GM12878 (cell line): ENCODE results near the gene CIROP. TPM values are rescaled to one million over a fixed set of nuclear protein-coding genes. Genes with fewer than 3 reads are reported as not detected.

Experiments
- ATAC-seq: fragments of 200-7000 bp; cut with Tn5 transposase; 3 replicates; pipeline ENCODE4 v1.9.1; 2020; ENCODE audit warnings: mild to moderate bottlenecking, moderate library complexity
- BruUV-seq: library from RNA; stranded (reverse); fragments of 400-500 nt; replicated peaks from 2 replicates; lab custom pipeline; 2021; lab: Mats Ljungman, UMichigan
- CTCF ChIA-PET: fragments of 300-600 bp; sonication (Branson Sonifier 250); formaldehyde crosslinking; extraction: SDS; loops from one replicate; lab custom pipeline; 2021; ENCODE audit warnings: inconsistent platforms; lab: Yijun Ruan, JAX
- POLR2A ChIA-PET: fragments of 350-600 bp; formaldehyde crosslinking; extraction: SDS; loops from one replicate; lab custom pipeline; 2021; ENCODE audit warnings: inconsistent platforms; lab: Charles Lee
- RAD21 ChIA-PET: fragments of 300-600 bp; sonication (Branson Sonifier 250); formaldehyde crosslinking; loops from one replicate; lab custom pipeline; 2023; ENCODE audit warnings: antibody characterized with exemption; ENCODE audit not compliant: unreplicated experiment; lab: Charles Lee
- SMC1A ChIA-PET: fragments of 300-600 bp; sonication (Branson Sonifier 250); formaldehyde crosslinking; loops from one replicate; lab custom pipeline; 2023; ENCODE audit not compliant: unreplicated experiment, uncharacterized antibody; lab: Charles Lee
- DNase-seq: peaks from one replicate; pipeline ENCODE4 v3.0.0-alpha.2; 2011; ENCODE audit warnings: low read depth, low spot score
- FAIRE-seq: peaks from 3 replicates; lab custom pipeline; 2011; peaks lifted over from hg19 to GRCh38; lab: Jason Lieb, UNC
- H2AFZ ChIP-seq: 2 replicates; pipeline ENCODE4 v1.6.0; 2011; ENCODE audit warnings: low read depth, low read length, control low read depth; ENCODE audit not compliant: control insufficient read depth
- H3K27ac ChIP-seq: 2 replicates; pipeline ENCODE4 v1.5.1; 2011; ENCODE audit warnings: control low read depth; ENCODE audit not compliant: control insufficient read depth, insufficient read depth
- H3K27me3 ChIP-seq, 2 experiments: replicated peaks in 1 of 2; 2 replicates each; pipeline versions ENCODE4 v1.6.0 to v1.6.1; 2011; ENCODE audit warnings: low read length in 1 of 2; ENCODE audit not compliant: control insufficient read depth in 2 of 2, insufficient read depth in 2 of 2
- H3K36me3 ChIP-seq, 2 experiments: 2 replicates each; pipeline ENCODE4 v1.5.1; 2011; ENCODE audit warnings: low read length in 1 of 2; ENCODE audit not compliant: control insufficient read depth in 2 of 2, insufficient read depth in 2 of 2
- H3K4me1 ChIP-seq: 2 replicates; pipeline ENCODE4 v1.6.1; 2011; ENCODE audit warnings: mild to moderate bottlenecking, low read length, moderate library complexity, mixed read lengths; ENCODE audit not compliant: control insufficient read depth, insufficient read depth
- H3K4me2 ChIP-seq: 2 replicates; pipeline ENCODE4 v1.6.0; 2011; ENCODE audit warnings: control low read depth; ENCODE audit not compliant: control insufficient read depth, insufficient read depth
- H3K4me3 ChIP-seq: fragments of 200-600 bp; sonication (generic); 2 replicates; pipeline ENCODE4 v1.5.1; 2016
- H3K79me2 ChIP-seq: 2 replicates; pipeline ENCODE4 v1.6.0; 2011; ENCODE audit warnings: low read length; ENCODE audit not compliant: control insufficient read depth, insufficient read depth
- H3K9ac ChIP-seq: 2 replicates; pipeline ENCODE4 v1.8.0; 2011; ENCODE audit warnings: low read length, control low read depth, mixed read lengths; ENCODE audit not compliant: control insufficient read depth, insufficient read depth
- H3K9me3 ChIP-seq: replicated peaks from 3 replicates; pipeline ENCODE4 v1.5.1; 2011; ENCODE audit warnings: mild to moderate bottlenecking, low read length; ENCODE audit not compliant: control insufficient read depth, insufficient read depth
- H4K20me1 ChIP-seq: 2 replicates; pipeline ENCODE4 v1.6.0; 2011; ENCODE audit not compliant: control insufficient read depth, insufficient read depth
- BACH1 ChIP-seq: fragments of 450-650 bp; IDR thresholded peaks from 2 replicates; pipeline ENCODE4 v1.6.1; 2017; ENCODE audit warnings: mild to moderate bottlenecking, borderline replicate concordance
- IKZF1 ChIP-seq: fragments of 450-650 bp; conservative IDR thresholded peaks from 2 replicates; pipeline ENCODE4 v1.6.1; 2017; ENCODE audit warnings: antibody characterized with exemption, mild to moderate bottlenecking
- IKZF2 ChIP-seq, 2 experiments: fragments of 450-650 bp; IDR thresholded peaks; 2 replicates each; pipeline ENCODE4 v1.6.1; 2017; ENCODE audit warnings: mild to moderate bottlenecking in 2 of 2, moderate library complexity in 2 of 2
- MEF2A ChIP-seq: IDR thresholded peaks from 2 replicates; pipeline ENCODE4 v1.6.1; 2011; ENCODE audit warnings: low read depth, mild to moderate bottlenecking, low read length, moderate library complexity; ENCODE audit not compliant: insufficient read depth
- NFIC ChIP-seq: IDR thresholded peaks from 2 replicates; pipeline ENCODE4 v1.6.1; 2012; ENCODE audit warnings: low read depth, mild to moderate bottlenecking, inconsistent platforms, low read length, moderate library complexity
- RBBP5 ChIP-seq: fragments of 200-600 bp; sonication (generic); conservative IDR thresholded peaks from 2 replicates; pipeline ENCODE4 v1.6.1; 2016
- SMC3 ChIP-seq: IDR thresholded peaks from 2 replicates; pipeline ENCODE4 v1.6.1; 2011; ENCODE audit warnings: low read length, improper control_type of control experiment, borderline replicate concordance
- STAT1 ChIP-seq: fragments of 450-650 bp; conservative IDR thresholded peaks from 2 replicates; pipeline ENCODE4 v1.6.1; 2014; ENCODE audit warnings: antibody characterized with exemption, mild to moderate bottlenecking
- WGBS: methylation state at CpG from one replicate; pipeline ENCODE4 v1.1.6; 2016; ENCODE audit warnings: low lambda C conversion rate; ENCODE audit not compliant: insufficient replicate concordance, insufficient coverage; ENCODE audit errors: missing lambda C conversion rate; 5-methylcytosine and 5-hydroxymethylcytosine counted together
- in situ Hi-C: fragments of 300-500 bp; cut with MboI; formaldehyde crosslinking; loops from 9 replicates; pipeline ENCODE4 v1.14.3; 2018; ENCODE audit warnings: mixed read lengths
- intact Hi-C: fragments of 100-400 bp; cut with micrococcal nuclease; formaldehyde crosslinking; loops from one replicate; pipeline ENCODE4 v1.14.2; 2022; ENCODE audit not compliant: unreplicated experiment
- polyA plus RNA-seq, 11 experiments: library from polyadenylated mRNA; depleted of rRNA in 4 of 11; unstranded in 6 of 11; stranded (reverse) in 5 of 11; fragments of >200 nt; fragmentation: Nextera tagmentation in 4 of 11; fragmentation: Illumina TruSeq in 1 of 11; extraction: Ambion mirVana in 4 of 11; extraction: Trizol in 1 of 11; gene quantifications; 1 replicate in 1 of 11; 2 replicates in 10 of 11; pipeline versions ENCODE4 v1.2.1 to v1.2.3, GENCODE V29; 2011 to 2016; ENCODE audit warnings: inconsistent platforms in 2 of 11, missing spikeins in 2 of 11, low read depth in 1 of 11
- total RNA-seq, 4 experiments: library from RNA; depleted of rRNA in 3 of 4; stranded (reverse); fragments of >200 nt in 3 of 4; fragmentation: Illumina TruSeq in 1 of 4; extraction: Trizol in 1 of 4; gene quantifications; 2 replicates each; pipeline versions ENCODE4 v1.2.1 to v1.2.3, GENCODE V29; 2013 to 2021
- TF ChIP-seq, protein P1 (sequence below): fragments of 450-650 bp; IDR thresholded peaks from 2 replicates; pipeline ENCODE4 v1.6.1; 2018; ENCODE audit warnings: mild to moderate bottlenecking, low read depth, moderate library complexity; ENCODE audit not compliant: partially characterized antibody

The CIROP gene
- total and polyA plus RNA-seq, 10 of the 15 experiments (the other 5 are each of a cell fraction or from before 2014, with no cell fraction given), result not detected

DNA sequence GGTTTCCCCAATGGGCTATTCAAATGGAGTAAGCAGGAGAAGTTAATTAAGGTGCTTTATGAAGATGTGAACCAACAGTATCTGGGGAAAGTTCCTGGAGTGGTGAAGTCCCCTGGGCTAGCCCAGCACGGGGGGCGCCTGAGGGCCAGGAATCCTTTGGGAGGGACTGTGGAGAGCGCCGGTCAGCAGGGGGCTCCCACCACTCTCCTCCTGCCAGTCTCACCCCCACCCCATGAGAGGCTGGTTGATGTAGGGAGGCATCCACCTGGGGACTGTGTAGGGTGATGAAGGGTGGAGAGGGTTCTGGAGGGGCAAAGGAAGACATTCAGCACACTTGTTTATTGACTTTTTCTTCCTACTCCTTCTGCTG, 9.9 kb upstream of the CIROP start:
- ChIA-PET RAD21 (no interaction called here), SMC1A (no interaction called here)
- no peak for ATAC-seq
- Histone ChIP-seq H4K20me1 (no peaks in the 10 kb centered on the region), H3K4me3 (no peak overlapping the region), H3K9ac (no peak overlapping the region), H3K79me2 (no peaks in the 10 kb centered on the region)
- in situ Hi-C loops (no loop called here), intact Hi-C loops (no loop called here)
- no peak for FAIRE-seq
- no peak for DNase-seq
- TF ChIP-seq STAT1 (no peak), IKZF1 (no peak), MEF2A (no peak), RBBP5 (no peak), BACH1 (no peak), SMC3 (no peak), NFIC (no peak), IKZF2 (IDR thresholded peaks at IDR 0.05) (no peak)
- TF ChIP-seq, protein P1, sequence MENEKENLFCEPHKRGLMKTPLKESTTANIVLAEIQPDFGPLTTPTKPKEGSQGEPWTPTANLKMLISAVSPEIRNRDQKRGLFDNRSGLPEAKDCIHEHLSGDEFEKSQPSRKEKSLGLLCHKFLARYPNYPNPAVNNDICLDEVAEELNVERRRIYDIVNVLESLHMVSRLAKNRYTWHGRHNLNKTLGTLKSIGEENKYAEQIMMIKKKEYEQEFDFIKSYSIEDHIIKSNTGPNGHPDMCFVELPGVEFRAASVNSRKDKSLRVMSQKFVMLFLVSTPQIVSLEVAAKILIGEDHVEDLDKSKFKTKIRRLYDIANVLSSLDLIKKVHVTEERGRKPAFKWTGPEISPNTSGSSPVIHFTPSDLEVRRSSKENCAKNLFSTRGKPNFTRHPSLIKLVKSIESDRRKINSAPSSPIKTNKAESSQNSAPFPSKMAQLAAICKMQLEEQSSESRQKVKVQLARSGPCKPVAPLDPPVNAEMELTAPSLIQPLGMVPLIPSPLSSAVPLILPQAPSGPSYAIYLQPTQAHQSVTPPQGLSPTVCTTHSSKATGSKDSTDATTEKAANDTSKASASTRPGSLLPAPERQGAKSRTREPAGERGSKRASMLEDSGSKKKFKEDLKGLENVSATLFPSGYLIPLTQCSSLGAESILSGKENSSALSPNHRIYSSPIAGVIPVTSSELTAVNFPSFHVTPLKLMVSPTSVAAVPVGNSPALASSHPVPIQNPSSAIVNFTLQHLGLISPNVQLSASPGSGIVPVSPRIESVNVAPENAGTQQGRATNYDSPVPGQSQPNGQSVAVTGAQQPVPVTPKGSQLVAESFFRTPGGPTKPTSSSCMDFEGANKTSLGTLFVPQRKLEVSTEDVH, result no peak
- TF ChIP-seq, all 136 proteins: peak for 0
- CTCF ChIA-PET, result interaction anchor here (1.2 kb wide), 1 partner anchor 38 kb away, joined by 3 read pairs; no protein-coding TSS in a partner anchor
- Histone ChIP-seq H3K27ac (no peak overlapping the region), H2AFZ (no peak overlapping the region), H3K27me3 (peaks cover 0 to 7% of the 10 kb centered on the region in 2 experiments; a peak in 3 of 4 replicates), H3K36me3 (no peaks in the 10 kb centered on the region), H3K4me2 (no peak overlapping the region), H3K9me3 (no peaks in the 10 kb centered on the region), H3K4me1 (peaks cover under 1% of the 10 kb centered on the region)
- 0% methylated on average over 4 of the region's 4 CpGs for WGBS
- POLR2A ChIA-PET, result no interaction called here
- BruUV-seq, result no TSS peak
